Esophagus (tissue), 2 donors: Measurements from ENCODE around the gene IL17RE. TPM values are rescaled to one million over a fixed set of nuclear protein-coding genes. Genes with fewer than 3 reads are reported as not detected.
"Not testable (repeated sequence)": the region's sequence is repeated elsewhere in the genome, so short reads cannot be mapped to it uniquely, and the experiment has no call there.

Source experiments
- H3K27ac ChIP-seq, 2 donors: one replicate each; pipeline ENCODE4 v1.5.1; 2013; ENCODE audit warnings: low read depth in 2 of 2, mild to moderate bottlenecking in 2 of 2, inconsistent platforms in 1 of 2, low read length in 1 of 2, moderate library complexity in 1 of 2
- H3K27me3 ChIP-seq, 2 donors: one replicate each; pipeline ENCODE4 v1.6.1; 2013; ENCODE audit warnings: low read length in 2 of 2, control low read depth in 1 of 2, mild to moderate bottlenecking in 1 of 2; ENCODE audit not compliant: insufficient read depth in 2 of 2, control insufficient read depth in 1 of 2
- H3K36me3 ChIP-seq, 2 donors: one replicate each; pipeline ENCODE4 v1.6.1; 2013; ENCODE audit warnings: low read length in 1 of 2; ENCODE audit not compliant: control insufficient read depth in 2 of 2, insufficient read depth in 2 of 2
- H3K4me1 ChIP-seq, 2 donors: one replicate each; pipeline ENCODE4 v1.6.1; 2013; ENCODE audit warnings: low read length in 1 of 2; ENCODE audit not compliant: control insufficient read depth in 2 of 2, insufficient read depth in 2 of 2
- H3K4me3 ChIP-seq, 2 donors: one replicate each; pipeline ENCODE4 v1.5.1; 2013; ENCODE audit warnings: low read length in 2 of 2, mild to moderate bottlenecking in 2 of 2, low read depth in 1 of 2, moderate library complexity in 1 of 2
- H3K9me3 ChIP-seq, 2 donors: one replicate each; pipeline ENCODE4 v1.6.1; 2013; ENCODE audit warnings: mild to moderate bottlenecking in 2 of 2, low read depth in 1 of 2, low read length in 1 of 2, moderate library complexity in 1 of 2; ENCODE audit not compliant: control insufficient read depth in 2 of 2, insufficient read depth in 1 of 2
- WGBS, 2 donors: extraction: QIAGEN DNeasy Blood & Tissue Kit; methylation state at CpG; one replicate each; pipeline ENCODE4 v1.1.7; 2013; 5-methylcytosine and 5-hydroxymethylcytosine counted together
- polyA plus RNA-seq, 2 donors: library from polyadenylated mRNA; stranded (reverse); fragments of 200-250 nt; gene quantifications; one replicate each; pipeline ENCODE4 v1.2.3, GENCODE V29; 2013
- donor health status: healthy with polysubstance abuse.
- donor health status: Bipolar disorder and iron deficiency.

IL17RE gene
- polyA plus RNA-seq, 2 donors = 9.2 to 24.9 TPM

DNA sequence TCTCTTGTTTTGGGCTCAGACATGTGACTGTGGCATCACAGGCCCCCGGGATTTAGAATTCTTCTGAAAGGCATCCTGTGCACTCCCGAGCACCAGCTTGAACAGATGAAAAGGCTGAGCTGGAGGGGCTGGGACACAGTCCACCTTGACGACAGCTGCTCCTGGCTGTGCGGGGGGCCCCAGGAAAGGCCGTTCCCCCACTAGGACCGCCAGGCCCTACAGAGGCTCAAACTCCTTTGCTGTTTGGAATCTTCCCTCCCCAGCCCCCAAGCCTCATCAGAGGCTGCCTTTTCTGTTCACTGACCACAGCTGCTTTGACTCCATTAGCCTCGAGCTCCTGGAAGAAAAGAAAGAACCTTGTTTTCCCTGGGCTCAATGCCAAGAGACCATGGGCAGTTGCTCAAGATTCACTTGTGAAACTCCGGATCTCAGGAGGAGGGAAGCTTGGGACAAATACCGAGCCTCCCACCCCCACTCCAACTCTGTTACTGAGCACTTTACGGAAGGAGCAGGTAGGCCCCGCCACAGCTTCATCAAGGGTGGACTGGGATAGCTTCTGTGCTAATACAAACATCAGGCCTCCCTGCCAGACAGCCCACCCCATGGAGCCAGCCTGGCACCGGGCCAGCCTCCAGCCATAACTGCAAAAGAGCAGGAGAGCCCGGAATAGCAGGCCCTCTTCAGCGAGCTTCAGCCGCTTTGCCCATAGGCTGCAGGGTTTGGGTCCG lies 38.3 kb upstream of the IL17RE start:
- no peak overlapping the region for H3K4me3 ChIP-seq
- H3K4me1 ChIP-seq = peaks cover 0 to 4% of the 10 kb centered on the region in 2 donors
- H3K27ac ChIP-seq = peak overlapping the region; percentile 57 to 62
- no peaks in the 10 kb centered on the region for H3K9me3 ChIP-seq
- WGBS, 2 donors = 59 to 73% methylated on average over 16 of the region's 16 CpGs
- H3K27me3 ChIP-seq = no peaks in the 10 kb centered on the region
- H3K36me3 ChIP-seq = no peaks in the 10 kb centered on the region

DNA sequence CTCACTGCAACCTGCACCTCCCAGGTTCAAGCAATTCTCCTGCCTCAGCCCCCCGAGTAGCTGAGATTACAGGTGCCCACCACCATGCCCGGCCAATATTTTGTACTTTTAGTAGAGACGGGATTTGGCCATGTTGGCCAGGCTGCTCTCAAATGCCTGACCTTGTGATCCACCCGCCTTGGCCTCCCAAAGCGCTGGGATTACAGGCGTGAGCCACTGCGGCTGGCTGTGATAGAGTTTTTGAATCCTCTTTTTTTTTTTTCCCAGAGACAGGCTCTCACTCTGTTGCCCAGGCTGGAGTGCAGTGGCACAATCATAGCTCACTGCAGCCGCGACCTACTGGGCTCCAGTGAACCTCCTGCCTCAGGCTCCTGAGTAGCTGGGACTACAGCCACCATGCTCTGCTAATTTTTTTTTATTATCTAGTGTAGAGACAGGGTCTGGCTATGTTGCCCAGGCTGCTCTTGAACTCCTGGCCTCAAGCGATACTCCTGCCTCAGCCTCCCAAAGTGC lies 37.5 kb upstream of the IL17RE start:
- H3K27me3 ChIP-seq, H3K4me3 ChIP-seq, H3K36me3 ChIP-seq, H3K27ac ChIP-seq, H3K4me1 ChIP-seq, H3K9me3 ChIP-seq: not testable (repeated sequence)
- whole genome bisulfite sequencing, 2 donors = 87 to 91% methylated on average over 10 of the region's 10 CpGs

DNA sequence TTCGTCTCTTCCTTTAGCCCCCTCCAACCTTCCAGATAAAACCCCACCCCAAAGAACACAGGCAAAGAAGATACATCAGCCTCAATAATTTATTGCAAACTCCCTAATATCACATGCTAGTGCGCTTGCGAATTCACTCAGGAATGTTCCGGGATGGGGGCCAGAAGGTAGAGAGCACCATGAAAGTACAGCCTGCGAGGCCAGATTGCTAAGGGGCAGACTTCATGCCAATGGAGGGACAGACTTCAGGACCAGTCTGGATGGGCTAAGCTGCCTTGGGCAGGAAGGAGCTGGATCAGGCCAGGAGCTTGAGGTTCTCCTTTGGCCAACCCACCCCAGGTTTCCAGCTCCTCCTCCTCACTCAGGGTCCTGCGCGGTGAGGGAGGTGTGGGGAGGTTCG lies 36.0 kb upstream of the IL17RE start:
- peak overlapping the region; percentile 8 to 55 for H3K27ac ChIP-seq
- no peaks in the 10 kb centered on the region for H3K36me3 ChIP-seq
- 85 to 87% methylated on average over 8 of the region's 8 CpGs for WGBS, 2 donors
- no peaks in the 10 kb centered on the region for H3K9me3 ChIP-seq
- no peaks in the 10 kb centered on the region for H3K27me3 ChIP-seq
- H3K4me1 ChIP-seq = peaks cover 0 to 4% of the 10 kb centered on the region in 2 donors
- no peak overlapping the region for H3K4me3 ChIP-seq

DNA sequence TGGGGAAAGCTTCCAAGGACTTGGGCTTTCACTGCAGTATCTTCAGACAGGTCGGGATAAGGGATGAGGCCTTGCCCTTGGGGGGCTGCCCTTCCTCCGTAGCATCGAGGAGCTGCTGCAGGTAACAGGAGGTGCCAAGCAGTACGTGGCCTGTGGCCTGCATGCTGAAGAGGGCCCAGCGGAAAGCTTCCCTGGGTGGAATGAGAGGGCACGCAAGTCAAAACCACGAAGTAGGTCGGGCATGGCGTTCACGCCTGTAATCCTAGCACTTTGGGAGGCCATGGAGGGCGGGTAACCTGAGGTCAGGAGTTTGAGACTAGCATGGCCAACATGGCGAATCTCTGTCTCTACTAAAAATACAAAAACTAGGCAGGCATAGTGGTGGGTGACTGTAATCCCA lies 35.5 kb upstream of the IL17RE start:
- Histone ChIP-seq H3K36me3 (no peaks in the 10 kb centered on the region), H3K27ac (peak overlapping the region; percentile 8 to 55), H3K4me1 (peaks cover 0 to 4% of the 10 kb centered on the region in 2 donors), H3K27me3 (no peaks in the 10 kb centered on the region), H3K9me3 (no peaks in the 10 kb centered on the region), H3K4me3 (no peak overlapping the region)
- WGBS, 2 donors = 88 to 93% methylated on average over 12 of the region's 12 CpGs

DNA sequence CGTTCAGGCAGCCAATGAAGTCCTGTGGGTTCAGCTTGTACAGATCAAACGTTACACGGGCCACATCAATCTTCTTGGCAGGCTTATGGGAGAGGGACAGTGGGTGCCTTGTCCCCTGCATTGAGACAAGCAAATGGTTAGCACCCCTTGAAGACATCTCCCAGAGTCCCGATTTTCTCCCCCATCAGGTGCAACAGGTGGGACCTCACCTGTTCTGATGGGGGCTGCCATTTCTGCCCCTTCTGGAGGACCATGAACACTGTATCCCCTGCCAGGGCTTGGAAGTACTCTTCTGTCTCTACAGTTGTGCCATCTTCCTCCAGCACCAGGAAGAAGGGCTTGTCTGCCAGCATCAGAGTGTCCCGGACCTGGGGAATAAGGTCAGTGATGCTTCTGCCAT lies 32.7 kb upstream of the IL17RE start:
- 74 to 82% methylated on average over 5 of the region's 5 CpGs for whole genome bisulfite sequencing, 2 donors
- Histone ChIP-seq H3K4me1 (no peaks in the 10 kb centered on the region), H3K4me3 (no peak overlapping the region), H3K27ac (no peak overlapping the region), H3K27me3 (no peaks in the 10 kb centered on the region), H3K36me3 (no peaks in the 10 kb centered on the region), H3K9me3 (no peaks in the 10 kb centered on the region)

DNA sequence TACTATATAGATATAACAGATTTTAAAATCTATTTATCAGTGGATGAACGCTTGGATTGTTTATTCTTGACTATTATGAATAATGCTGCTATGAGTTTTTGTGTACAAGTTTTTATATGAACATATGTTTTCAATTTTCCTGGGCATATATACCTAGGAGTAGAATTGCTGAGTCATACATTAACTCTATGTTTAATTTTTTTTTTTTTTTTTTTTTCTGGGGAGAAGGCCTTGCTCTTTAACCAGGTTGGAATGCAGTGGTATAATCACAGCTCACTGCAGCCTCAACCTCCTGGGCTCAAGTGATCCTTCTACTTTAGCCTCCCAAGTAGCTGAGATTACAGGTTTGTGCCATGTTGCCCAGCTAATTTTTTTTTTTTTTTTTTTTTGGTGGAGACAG lies 31.7 kb upstream of the IL17RE start:
- Histone ChIP-seq H3K9me3 (no peaks in the 10 kb centered on the region), H3K36me3 (no peaks in the 10 kb centered on the region), H3K27me3 (no peaks in the 10 kb centered on the region), H3K27ac (no peak overlapping the region), H3K4me3 (no peak overlapping the region), H3K4me1 (no peaks in the 10 kb centered on the region)
- 43 to 73% methylated on average over 1 of the region's 1 CpG for WGBS, 2 donors

DNA sequence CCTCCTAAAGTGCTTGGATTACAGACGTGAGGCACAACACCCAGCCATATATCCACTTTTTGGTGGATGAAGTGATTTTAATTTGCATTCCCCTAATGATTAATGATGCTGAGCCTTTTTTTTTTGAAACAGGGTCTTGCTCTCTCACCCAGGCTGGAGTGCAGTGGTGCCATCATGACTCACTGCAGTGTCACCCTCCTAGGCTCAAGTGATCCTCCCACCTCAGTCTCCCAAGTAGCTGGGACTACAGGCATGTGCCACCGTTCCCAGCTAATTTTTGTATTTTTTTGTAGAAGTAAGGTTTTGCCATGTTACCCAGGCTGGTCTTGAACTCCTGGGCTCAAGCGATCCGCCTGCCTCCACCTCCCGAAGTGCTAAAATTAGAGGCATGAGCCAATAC lies 30.6 kb upstream of the IL17RE start:
- not testable (repeated sequence) for H3K9me3 ChIP-seq, H3K27me3 ChIP-seq, H3K4me1 ChIP-seq, H3K27ac ChIP-seq, H3K36me3 ChIP-seq, H3K4me3 ChIP-seq
- WGBS, 2 donors = 94 to 96% methylated on average over 5 of the region's 5 CpGs

DNA sequence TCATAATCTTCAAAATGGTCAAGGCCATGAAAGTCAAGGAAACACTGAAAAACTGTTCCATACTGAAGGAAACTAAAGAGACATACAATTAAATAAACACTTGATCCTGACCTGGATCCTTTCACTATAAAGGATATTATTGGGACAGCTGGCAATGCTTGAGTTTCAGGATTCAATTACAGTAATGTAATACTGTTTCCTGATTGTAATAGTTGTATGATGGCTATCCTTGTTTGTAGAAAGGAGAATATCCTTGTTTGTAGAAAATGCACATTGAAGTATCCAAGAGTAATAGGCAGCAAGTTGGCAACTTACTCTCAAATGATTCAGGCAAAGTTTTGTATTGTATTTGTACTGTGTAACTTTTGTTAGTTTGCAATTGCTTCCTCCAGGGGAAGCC lies 27.2 kb upstream of the IL17RE start:
- no peak overlapping the region for H3K4me3 ChIP-seq
- no peaks in the 10 kb centered on the region for H3K4me1 ChIP-seq
- H3K36me3 ChIP-seq = no peaks in the 10 kb centered on the region
- no peaks in the 10 kb centered on the region for H3K27me3 ChIP-seq
- H3K9me3 ChIP-seq = no peaks in the 10 kb centered on the region
- H3K27ac ChIP-seq = no peak overlapping the region

DNA sequence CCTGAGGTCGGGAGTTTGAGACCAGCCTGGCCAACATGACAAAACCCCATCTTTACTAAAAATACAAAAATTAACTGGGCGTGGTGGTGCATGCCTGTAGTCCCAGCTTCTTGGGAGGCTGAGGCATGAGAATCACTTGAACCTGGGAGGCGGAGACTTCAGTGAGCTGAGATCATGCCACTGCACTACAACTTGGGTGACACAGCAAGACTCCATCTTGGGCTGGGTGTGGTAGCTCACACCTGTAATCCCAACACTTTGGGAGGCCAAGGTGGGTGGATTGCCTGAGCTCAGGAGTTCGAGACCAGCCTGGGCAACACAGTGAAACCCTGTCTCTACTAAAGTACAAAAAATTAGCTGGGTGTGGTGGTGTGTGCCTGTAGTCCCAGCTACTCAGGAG lies 26.4 kb upstream of the IL17RE start:
- H3K36me3 ChIP-seq, H3K4me1 ChIP-seq, H3K27ac ChIP-seq, H3K27me3 ChIP-seq, H3K9me3 ChIP-seq, H3K4me3 ChIP-seq: not testable (repeated sequence)
- whole genome bisulfite sequencing, 2 donors = 81 to 89% methylated on average over 4 of the region's 4 CpGs

DNA sequence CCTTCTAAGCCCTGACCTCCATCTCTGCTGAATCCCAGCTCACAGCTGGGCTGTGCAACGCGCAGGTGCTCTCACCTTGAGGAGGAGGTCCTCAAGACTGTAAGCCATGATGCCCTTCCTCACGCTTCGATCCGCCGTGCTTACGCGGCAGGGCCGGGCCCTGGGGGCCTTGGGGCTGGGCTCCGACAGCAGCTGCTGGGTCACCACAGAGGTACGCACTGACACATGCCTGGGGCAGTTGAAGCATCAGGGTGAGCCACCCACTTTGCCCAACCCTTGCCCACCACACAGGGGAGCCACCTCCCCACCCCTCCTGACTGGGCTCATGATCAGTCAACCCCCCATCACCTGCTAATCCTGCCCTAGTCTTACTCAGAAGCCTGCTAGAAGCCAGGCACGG lies 25.7 kb upstream of the IL17RE start:
- Histone ChIP-seq H3K27ac (no peak overlapping the region), H3K4me3 (no peak overlapping the region), H3K9me3 (no peaks in the 10 kb centered on the region), H3K27me3 (no peaks in the 10 kb centered on the region), H3K36me3 (no peaks in the 10 kb centered on the region), H3K4me1 (no peaks in the 10 kb centered on the region)
- 88 to 90% methylated on average over 12 of the region's 12 CpGs for WGBS, 2 donors
